Adrenal gland (tissue), 5 donors: ENCODE data around the gene EEF1G.

ENCODE experiments used
- POLR2A ChIP-seq, 2 donors: fragments of 450-650 bp; IDR thresholded peaks; one replicate each; pipeline ENCODE4 v1.6.1; 2017; ENCODE audit warnings: antibody characterized with exemption in 2 of 2, mild to moderate bottlenecking in 2 of 2, moderate library complexity in 1 of 2
- TF ChIP-seq, protein P1 (sequence below), 6 experiments: fragments of 450-650 bp in 4 of 6; fragments of 200-600 bp in 2 of 6; sonication (generic) in 1 of 6; IDR thresholded peaks; 1 replicate in 5 of 6; 2 replicates in 1 of 6; pipeline versions ENCODE4 v1.5.1 to v1.8.0; 2016 to 2021; ENCODE audit warnings: antibody characterized with exemption in 6 of 6, mild to moderate bottlenecking in 2 of 6, moderate library complexity in 1 of 6
- donor health status: DM: no; HTN: no; CAD: no.

DNA sequence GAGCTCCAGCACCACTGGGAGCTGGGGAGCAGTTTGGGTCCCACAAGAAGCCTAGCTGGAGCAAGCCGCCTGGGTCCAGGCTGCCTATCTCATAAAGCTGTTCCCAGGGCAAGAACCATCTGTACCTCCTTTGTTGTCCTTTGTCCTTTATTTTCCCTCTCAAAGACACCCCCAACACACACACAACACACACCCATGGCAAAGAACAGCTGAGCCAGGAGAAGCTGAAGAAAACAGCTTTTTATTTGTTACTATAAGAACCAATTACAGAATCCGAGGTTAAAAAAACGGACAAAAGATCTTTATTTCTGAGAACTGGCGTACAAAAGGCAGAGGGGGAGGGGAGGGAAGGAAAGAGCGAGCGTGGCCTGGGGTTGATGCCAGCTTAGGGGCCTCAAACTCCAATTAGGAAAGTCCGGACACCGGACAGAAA lies 19.3 kb upstream of the EEF1G start:
- TF ChIP-seq, protein P1, sequence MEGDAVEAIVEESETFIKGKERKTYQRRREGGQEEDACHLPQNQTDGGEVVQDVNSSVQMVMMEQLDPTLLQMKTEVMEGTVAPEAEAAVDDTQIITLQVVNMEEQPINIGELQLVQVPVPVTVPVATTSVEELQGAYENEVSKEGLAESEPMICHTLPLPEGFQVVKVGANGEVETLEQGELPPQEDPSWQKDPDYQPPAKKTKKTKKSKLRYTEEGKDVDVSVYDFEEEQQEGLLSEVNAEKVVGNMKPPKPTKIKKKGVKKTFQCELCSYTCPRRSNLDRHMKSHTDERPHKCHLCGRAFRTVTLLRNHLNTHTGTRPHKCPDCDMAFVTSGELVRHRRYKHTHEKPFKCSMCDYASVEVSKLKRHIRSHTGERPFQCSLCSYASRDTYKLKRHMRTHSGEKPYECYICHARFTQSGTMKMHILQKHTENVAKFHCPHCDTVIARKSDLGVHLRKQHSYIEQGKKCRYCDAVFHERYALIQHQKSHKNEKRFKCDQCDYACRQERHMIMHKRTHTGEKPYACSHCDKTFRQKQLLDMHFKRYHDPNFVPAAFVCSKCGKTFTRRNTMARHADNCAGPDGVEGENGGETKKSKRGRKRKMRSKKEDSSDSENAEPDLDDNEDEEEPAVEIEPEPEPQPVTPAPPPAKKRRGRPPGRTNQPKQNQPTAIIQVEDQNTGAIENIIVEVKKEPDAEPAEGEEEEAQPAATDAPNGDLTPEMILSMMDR (IDR thresholded peaks at IDR 0.05), result no peak
- TF ChIP-seq POLR2A (IDR thresholded peaks at IDR 0.05), result no peak
